Endothelial cell (in vitro differentiated cells): ENCODE data around the gene ST14. TPM values are rescaled to one million over a fixed set of nuclear protein-coding genes. Genes with fewer than 3 reads are reported as not detected.
"Not testable (repeated sequence)": the region's sequence is repeated elsewhere in the genome, so short reads cannot be mapped to it uniquely, and the experiment has no call there.

Experiments used
- DNase-seq: peaks from one replicate; pipeline ENCODE4 v3.0.0; 2021; ENCODE audit warnings: low spot score
- H3K27ac Mint-ChIP-seq: one replicate; pipeline ENCODE4 v1.8.0; 2021; ENCODE audit warnings: mixed read lengths, inconsistent platforms; ENCODE audit not compliant: unreplicated experiment
- H3K27me3 Mint-ChIP-seq: one replicate; pipeline ENCODE4 v1.8.0; 2021; ENCODE audit warnings: mild to moderate bottlenecking, moderate library complexity, mixed read lengths, inconsistent platforms; ENCODE audit not compliant: unreplicated experiment
- H3K36me3 Mint-ChIP-seq: one replicate; pipeline ENCODE4 v1.8.0; 2021; ENCODE audit warnings: mild to moderate bottlenecking, low read depth, mixed read lengths, inconsistent platforms; ENCODE audit not compliant: unreplicated experiment
- H3K4me1 Mint-ChIP-seq: one replicate; pipeline ENCODE4 v1.8.0; 2021; ENCODE audit warnings: mild to moderate bottlenecking, mixed read lengths, inconsistent platforms; ENCODE audit not compliant: unreplicated experiment
- H3K4me3 Mint-ChIP-seq: one replicate; pipeline ENCODE4 v1.8.0; 2021; ENCODE audit warnings: mild to moderate bottlenecking, mixed read lengths, inconsistent platforms; ENCODE audit not compliant: unreplicated experiment
- H3K9me3 Mint-ChIP-seq: one replicate; pipeline ENCODE4 v1.8.0; 2021; ENCODE audit warnings: mixed read lengths, inconsistent platforms; ENCODE audit not compliant: unreplicated experiment
- CTCF ChIP-seq: fragments of 200-600 bp; sonication (generic); IDR thresholded peaks from one replicate; pipeline ENCODE4 v1.5.0; 2021; ENCODE audit warnings: antibody characterized with exemption; ENCODE audit not compliant: unreplicated experiment
- total RNA-seq: library from RNA; stranded (reverse); fragmentation: NEBNext Ultra II Directional; extraction: Animal tissue kit (Norgen Biotek cat#: 25700); gene quantifications from one replicate; pipeline ENCODE4 v1.2.1, GENCODE V29; 2021; ENCODE audit not compliant: unreplicated experiment

Gene ST14
- total RNA-seq, 1 donor from 2014 or later = 8.7 TPM

GRCh38 chr11:130246270-130246669 lies 86.7 kb downstream of the ST14 start:
- no peak for TF ChIP-seq CTCF
- no peak overlapping the region for H3K27ac Mint-ChIP-seq
- no peak overlapping the region for H3K4me3 Mint-ChIP-seq
- peaks cover 3% of the 10 kb centered on the region for H3K4me1 Mint-ChIP-seq
- no peak for DNase-seq
- no peaks in the 10 kb centered on the region for H3K9me3 Mint-ChIP-seq
- no peaks in the 10 kb centered on the region for H3K36me3 Mint-ChIP-seq
- H3K27me3 Mint-ChIP-seq = no peaks in the 10 kb centered on the region

GRCh38 chr11:130246738-130247137 lies 87.2 kb downstream of the ST14 start:
- Mint-ChIP-seq H3K27ac (no peak overlapping the region), H3K4me3 (no peak overlapping the region), H3K9me3 (no peaks in the 10 kb centered on the region), H3K4me1 (peaks cover 3% of the 10 kb centered on the region), H3K36me3 (no peaks in the 10 kb centered on the region), H3K27me3 (no peaks in the 10 kb centered on the region)
- no peak for DNase-seq
- no peak for TF ChIP-seq CTCF

- Mint-ChIP-seq H3K9me3 (no peaks in the 10 kb centered on the region), H3K27me3 (no peaks in the 10 kb centered on the region), H3K27ac (no peak overlapping the region), H3K36me3 (peaks cover 2% of the 10 kb centered on the region), H3K4me1 (no peaks in the 10 kb centered on the region), H3K4me3 (no peak overlapping the region)
- no peak for TF ChIP-seq CTCF
- no peak for DNase-seq
Measured at GRCh38 chr11:130247319-130247718, 87.7 kb downstream of the ST14 start.

GRCh38 chr11:130249371-130249770 lies 89.8 kb downstream of the ST14 start:
- H3K27ac Mint-ChIP-seq = no peak overlapping the region
- no peak for DNase-seq
- H3K9me3 Mint-ChIP-seq = no peaks in the 10 kb centered on the region
- H3K4me1 Mint-ChIP-seq = peaks cover 2% of the 10 kb centered on the region
- H3K36me3 Mint-ChIP-seq = peaks cover 4% of the 10 kb centered on the region
- no peak overlapping the region for H3K4me3 Mint-ChIP-seq
- H3K27me3 Mint-ChIP-seq = no peaks in the 10 kb centered on the region
- TF ChIP-seq CTCF = no peak

GRCh38 chr11:130249929-130250328 lies 90.3 kb downstream of the ST14 start:
- not testable (repeated sequence) for DNase-seq, H3K27ac Mint-ChIP-seq, H3K4me3 Mint-ChIP-seq, H3K27me3 Mint-ChIP-seq, H3K4me1 Mint-ChIP-seq, H3K36me3 Mint-ChIP-seq, H3K9me3 Mint-ChIP-seq

- not testable (repeated sequence) for H3K9me3 Mint-ChIP-seq, H3K4me3 Mint-ChIP-seq, H3K27me3 Mint-ChIP-seq, DNase-seq, H3K27ac Mint-ChIP-seq, H3K4me1 Mint-ChIP-seq, H3K36me3 Mint-ChIP-seq
Measured at GRCh38 chr11:130251763-130252162, 92.2 kb downstream of the ST14 start.

Other genes starting within 250 kb of the ST14 start
- 15.8 TPM for gene PRDM10, start 156.9 kb upstream of the ST14 start, total RNA-seq
- 815 TPM for gene APLP2, start 89.9 kb upstream of the ST14 start, total RNA-seq
- 32.6 TPM for gene ZBTB44, start 155.1 kb downstream of the ST14 start, total RNA-seq